ENCODE data around the gene CES5A.
"Not testable (repeated sequence)": the region's sequence is repeated elsewhere in the genome, so short reads cannot be mapped to it uniquely, and the experiment has no call there.

Gene CES5A

GRCh38 chr16:55830658-55831294 lies 44.4 kb downstream of the CES5A start:
- Histone ChIP-seq H3K4me1 (ENCODE audit: control insufficient read depth, insufficient read depth, low read length) (peaks cover 4% of the 10 kb centered on the region), H3K9ac (ENCODE audit: low read length in 2 of 2) (no peak overlapping the region), H3K9me3 (ENCODE audit: control insufficient read depth in 2 of 2, low read length in 2 of 2) (no peaks in the 10 kb centered on the region), H3K4me3 (ENCODE audit: low read length in 2 of 2) (no peak overlapping the region), H3K27ac (ENCODE audit: low read length) (no peak overlapping the region), H3K27me3 (ENCODE audit: control insufficient read depth in 1 of 2, insufficient read depth in 2 of 2, low read length in 2 of 2) (no peaks in the 10 kb centered on the region), H3K36me3 (ENCODE audit: control insufficient read depth in 2 of 2, insufficient read depth in 2 of 2, low read length in 2 of 2) (no peaks in the 10 kb centered on the region)

DNA sequence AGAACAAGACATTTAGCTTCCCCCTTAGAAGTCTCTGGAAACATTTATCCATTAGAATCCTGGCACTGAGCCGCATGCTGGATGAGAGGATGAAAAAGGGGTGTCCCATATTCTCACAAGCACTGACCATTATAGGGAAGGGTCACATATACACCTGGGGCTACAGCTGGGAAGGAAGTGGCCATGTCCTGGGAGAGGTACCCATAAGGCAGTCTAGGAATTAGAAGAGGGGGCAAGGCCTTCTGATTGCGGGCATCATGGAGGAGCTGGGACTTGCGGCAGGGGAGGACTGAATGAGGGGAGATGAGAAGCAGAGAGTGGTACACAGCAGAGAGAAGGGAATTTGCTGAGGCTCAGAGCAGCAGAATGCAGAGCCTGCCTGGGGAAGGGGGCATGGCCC lies 45.9 kb downstream of the CES5A start:
- H3K27me3 ChIP-seq (ENCODE audit: control insufficient read depth in 1 of 2, insufficient read depth in 2 of 2, low read length in 2 of 2); H3K9ac ChIP-seq (ENCODE audit: low read length in 2 of 2); H3K27ac ChIP-seq (ENCODE audit: low read length); H3K4me1 ChIP-seq (ENCODE audit: control insufficient read depth, insufficient read depth, low read length); H3K4me3 ChIP-seq (ENCODE audit: low read length in 2 of 2); H3K9me3 ChIP-seq (ENCODE audit: control insufficient read depth in 2 of 2, low read length in 2 of 2); H3K36me3 ChIP-seq (ENCODE audit: control insufficient read depth in 2 of 2, insufficient read depth in 2 of 2, low read length in 2 of 2): not testable (repeated sequence)

GRCh38 chr16:55828680-55829079 lies 46.5 kb downstream of the CES5A start:
- Histone ChIP-seq H3K36me3 (ENCODE audit: control insufficient read depth in 2 of 2, insufficient read depth in 2 of 2, low read length in 2 of 2) (no peaks in the 10 kb centered on the region), H3K4me3 (ENCODE audit: low read length in 2 of 2) (no peak overlapping the region), H3K27me3 (ENCODE audit: control insufficient read depth in 1 of 2, insufficient read depth in 2 of 2, low read length in 2 of 2) (no peaks in the 10 kb centered on the region), H3K4me1 (ENCODE audit: control insufficient read depth, insufficient read depth, low read length) (peaks cover 4% of the 10 kb centered on the region), H3K9me3 (ENCODE audit: control insufficient read depth in 2 of 2, low read length in 2 of 2) (no peaks in the 10 kb centered on the region), H3K9ac (ENCODE audit: low read length in 2 of 2) (no peak overlapping the region), H3K27ac (ENCODE audit: low read length) (no peak overlapping the region)

- Histone ChIP-seq H3K4me1 (ENCODE audit: control insufficient read depth, insufficient read depth, low read length) (no peaks in the 10 kb centered on the region), H3K27me3 (ENCODE audit: control insufficient read depth in 1 of 2, insufficient read depth in 2 of 2, low read length in 2 of 2) (peaks cover 2 to 5% of the 10 kb centered on the region in 2 donors), H3K9me3 (ENCODE audit: control insufficient read depth in 2 of 2, low read length in 2 of 2) (no peaks in the 10 kb centered on the region), H3K36me3 (ENCODE audit: control insufficient read depth in 2 of 2, insufficient read depth in 2 of 2, low read length in 2 of 2) (peaks cover 0 to 3% of the 10 kb centered on the region in 2 donors), H3K4me3 (ENCODE audit: low read length in 2 of 2) (no peak overlapping the region), H3K9ac (ENCODE audit: low read length in 2 of 2) (no peak overlapping the region), H3K27ac (ENCODE audit: low read length) (no peak overlapping the region)
These were observed 50.0 kb downstream of the CES5A start for GRCh38 chr16:55825115-55825728.

GRCh38 chr16:55824473-55825000 lies 50.6 kb downstream of the CES5A start:
- H3K9ac ChIP-seq (ENCODE audit: low read length in 2 of 2), result no peak overlapping the region
- H3K4me3 ChIP-seq (ENCODE audit: low read length in 2 of 2), result no peak overlapping the region
- H3K36me3 ChIP-seq (ENCODE audit: control insufficient read depth in 2 of 2, insufficient read depth in 2 of 2, low read length in 2 of 2), result peaks cover 0 to 3% of the 10 kb centered on the region in 2 donors
- H3K9me3 ChIP-seq (ENCODE audit: control insufficient read depth in 2 of 2, low read length in 2 of 2), result no peaks in the 10 kb centered on the region
- H3K27ac ChIP-seq (ENCODE audit: low read length), result no peak overlapping the region
- no peaks in the 10 kb centered on the region for H3K4me1 ChIP-seq (ENCODE audit: control insufficient read depth, insufficient read depth, low read length)
- H3K27me3 ChIP-seq (ENCODE audit: control insufficient read depth in 1 of 2, insufficient read depth in 2 of 2, low read length in 2 of 2), result peaks cover 2 to 5% of the 10 kb centered on the region in 2 donors

DNA sequence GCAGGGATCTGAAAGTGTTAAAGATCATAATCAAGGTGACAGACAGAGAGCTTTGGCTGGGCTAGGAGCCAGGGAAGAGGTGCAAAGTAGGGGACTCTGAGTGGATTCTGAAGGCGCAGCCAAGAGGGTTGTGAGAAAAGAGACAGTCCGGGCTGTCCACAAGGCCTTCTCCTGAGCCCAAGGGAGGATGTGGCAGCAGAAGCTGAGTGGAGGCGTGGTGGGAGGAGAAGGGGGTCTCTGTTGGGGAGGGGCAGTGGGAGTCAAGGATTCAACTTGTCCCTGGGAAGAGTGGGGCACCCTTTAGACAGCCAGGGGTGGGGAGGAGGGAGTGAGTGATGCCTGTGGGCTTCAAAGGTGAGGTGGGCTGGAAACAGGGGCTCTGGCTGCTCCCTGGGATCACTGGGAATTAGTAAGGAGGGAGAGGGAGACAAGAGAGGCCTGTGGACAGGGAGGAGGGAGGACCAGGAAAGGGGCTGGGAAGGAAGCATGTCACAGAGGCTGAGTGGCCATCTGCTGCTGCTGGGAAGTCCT lies 52.8 kb downstream of the CES5A start:
- H3K4me1 ChIP-seq (ENCODE audit: control insufficient read depth, insufficient read depth, low read length), result no peaks in the 10 kb centered on the region
- no peak overlapping the region for H3K9ac ChIP-seq (ENCODE audit: low read length in 2 of 2)
- no peak overlapping the region for H3K27ac ChIP-seq (ENCODE audit: low read length)
- H3K27me3 ChIP-seq (ENCODE audit: control insufficient read depth in 1 of 2, insufficient read depth in 2 of 2, low read length in 2 of 2), result peaks cover 2 to 5% of the 10 kb centered on the region in 2 donors
- no peaks in the 10 kb centered on the region for H3K9me3 ChIP-seq (ENCODE audit: control insufficient read depth in 2 of 2, low read length in 2 of 2)
- H3K36me3 ChIP-seq (ENCODE audit: control insufficient read depth in 2 of 2, insufficient read depth in 2 of 2, low read length in 2 of 2), result peaks cover 0 to 3% of the 10 kb centered on the region in 2 donors
- H3K4me3 ChIP-seq (ENCODE audit: low read length in 2 of 2), result no peak overlapping the region

DNA sequence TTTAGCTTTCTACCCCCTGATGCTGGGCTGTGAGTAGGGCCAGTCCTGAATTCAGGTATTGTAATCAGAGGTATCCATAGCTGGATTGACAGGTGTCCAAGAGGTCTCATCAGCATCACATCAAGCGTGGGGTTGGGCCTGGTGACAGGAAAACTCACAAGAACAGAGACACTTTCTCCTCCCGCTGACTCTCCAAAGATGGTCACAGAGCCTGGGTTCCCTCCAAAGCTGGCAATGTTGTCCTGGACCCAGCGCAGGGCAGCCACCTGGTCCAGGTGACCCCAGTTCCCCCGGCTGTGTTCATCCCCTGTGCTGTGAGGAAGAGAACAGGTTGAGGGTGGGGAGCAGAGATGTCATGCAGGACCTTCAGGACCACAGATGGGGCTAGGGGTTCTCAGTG lies 54.0 kb downstream of the CES5A start:
- Histone ChIP-seq H3K4me1 (ENCODE audit: control insufficient read depth, insufficient read depth, low read length) (no peaks in the 10 kb centered on the region), H3K36me3 (ENCODE audit: control insufficient read depth in 2 of 2, insufficient read depth in 2 of 2, low read length in 2 of 2) (peaks cover 0 to 3% of the 10 kb centered on the region in 2 donors), H3K27ac (ENCODE audit: low read length) (no peak overlapping the region), H3K27me3 (ENCODE audit: control insufficient read depth in 1 of 2, insufficient read depth in 2 of 2, low read length in 2 of 2) (peaks cover 2 to 5% of the 10 kb centered on the region in 2 donors), H3K4me3 (ENCODE audit: low read length in 2 of 2) (no peak overlapping the region), H3K9ac (ENCODE audit: low read length in 2 of 2) (no peak overlapping the region), H3K9me3 (ENCODE audit: control insufficient read depth in 2 of 2, low read length in 2 of 2) (no peaks in the 10 kb centered on the region)

DNA sequence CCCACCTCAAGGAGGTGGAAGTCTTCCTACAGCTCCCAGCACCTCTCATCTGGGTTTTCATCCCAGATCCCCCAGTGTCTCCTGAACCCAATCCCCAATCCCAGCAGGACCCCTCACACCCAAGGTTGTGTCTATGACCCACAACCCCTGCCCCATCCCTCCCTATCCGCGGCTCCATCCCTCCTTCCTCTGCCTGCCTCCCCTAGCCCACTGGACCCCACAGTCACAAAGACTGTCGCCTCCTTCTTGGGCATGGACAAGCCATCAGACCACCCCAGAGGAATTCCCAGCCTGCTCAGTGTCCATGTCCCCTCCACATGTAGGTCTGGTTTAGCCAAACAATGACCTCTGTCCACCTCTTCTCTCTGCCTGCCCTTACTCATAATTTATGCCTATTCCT lies 54.6 kb downstream of the CES5A start:
- Histone ChIP-seq H3K9me3 (ENCODE audit: control insufficient read depth in 2 of 2, low read length in 2 of 2) (no peaks in the 10 kb centered on the region), H3K27me3 (ENCODE audit: control insufficient read depth in 1 of 2, insufficient read depth in 2 of 2, low read length in 2 of 2) (peaks cover 2 to 5% of the 10 kb centered on the region in 2 donors), H3K4me1 (ENCODE audit: control insufficient read depth, insufficient read depth, low read length) (no peaks in the 10 kb centered on the region), H3K27ac (ENCODE audit: low read length) (no peak overlapping the region), H3K36me3 (ENCODE audit: control insufficient read depth in 2 of 2, insufficient read depth in 2 of 2, low read length in 2 of 2) (peaks cover 0 to 3% of the 10 kb centered on the region in 2 donors), H3K4me3 (ENCODE audit: low read length in 2 of 2) (no peak overlapping the region), H3K9ac (ENCODE audit: low read length in 2 of 2) (no peak overlapping the region)

GRCh38 chr16:55817236-55817912 lies 57.8 kb downstream of the CES5A start:
- Histone ChIP-seq H3K4me1 (ENCODE audit: control insufficient read depth, insufficient read depth, low read length) (no peaks in the 10 kb centered on the region), H3K9me3 (ENCODE audit: control insufficient read depth in 2 of 2, low read length in 2 of 2) (no peaks in the 10 kb centered on the region), H3K9ac (ENCODE audit: low read length in 2 of 2) (no peak overlapping the region), H3K4me3 (ENCODE audit: low read length in 2 of 2) (no peak overlapping the region), H3K27me3 (ENCODE audit: control insufficient read depth in 1 of 2, insufficient read depth in 2 of 2, low read length in 2 of 2) (peaks cover 4 to 5% of the 10 kb centered on the region in 2 donors), H3K36me3 (ENCODE audit: control insufficient read depth in 2 of 2, insufficient read depth in 2 of 2, low read length in 2 of 2) (peaks cover 0 to 5% of the 10 kb centered on the region in 2 donors), H3K27ac (ENCODE audit: low read length) (no peak overlapping the region)

DNA sequence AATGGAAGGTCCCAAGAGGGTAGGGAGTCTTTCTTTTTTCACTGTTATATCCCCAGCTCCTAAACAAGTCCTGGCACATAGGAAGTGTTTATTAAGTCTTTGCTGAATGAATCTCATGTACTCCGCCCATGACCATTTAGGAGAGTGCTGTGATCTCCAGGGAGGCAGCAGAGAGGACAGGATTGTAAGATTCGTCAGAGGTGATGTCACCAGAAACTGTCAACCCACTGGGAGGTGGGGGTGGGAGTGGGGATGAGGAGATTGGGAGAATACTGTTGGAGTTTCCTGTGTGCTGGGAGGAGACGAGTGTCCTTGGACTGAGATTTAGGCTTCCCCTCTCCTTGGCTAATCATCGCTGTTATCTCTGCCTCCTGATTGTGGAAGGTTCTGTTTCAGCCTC lies 59.0 kb downstream of the CES5A start:
- H3K27ac ChIP-seq (ENCODE audit: low read length); H3K4me1 ChIP-seq (ENCODE audit: control insufficient read depth, insufficient read depth, low read length); H3K9ac ChIP-seq (ENCODE audit: low read length in 2 of 2); H3K4me3 ChIP-seq (ENCODE audit: low read length in 2 of 2); H3K27me3 ChIP-seq (ENCODE audit: control insufficient read depth in 1 of 2, insufficient read depth in 2 of 2, low read length in 2 of 2); H3K9me3 ChIP-seq (ENCODE audit: control insufficient read depth in 2 of 2, low read length in 2 of 2); H3K36me3 ChIP-seq (ENCODE audit: control insufficient read depth in 2 of 2, insufficient read depth in 2 of 2, low read length in 2 of 2): not testable (repeated sequence)

Measured in stomach smooth muscle (tissue), 2 donors.